Right lung (tissue), 5 donors: ENCODE results near the gene LBR. TPM values are rescaled to one million over a fixed set of nuclear protein-coding genes. Genes with fewer than 3 reads are reported as not detected.

Experiments used
- DNase-seq, 2 donors: peaks; one replicate each; pipeline ENCODE4 v3.0.0-alpha.2; 2013
- polyA plus RNA-seq, 5 donors: library from polyadenylated mRNA; unstranded; fragments of 120-200 nt; gene quantifications; one replicate each; pipeline versions ENCODE4 v1.2.1 to v1.2.3, GENCODE V29; 2013; ENCODE audit warnings: inconsistent platforms in 1 of 5, low replicate concordance in 1 of 5; ENCODE audit not compliant: insufficient read length in 5 of 5, insufficient read depth in 1 of 5

LBR gene
- polyA plus RNA-seq, 5 donors: 69.9 to 128 (median 88.2) TPM

DNA sequence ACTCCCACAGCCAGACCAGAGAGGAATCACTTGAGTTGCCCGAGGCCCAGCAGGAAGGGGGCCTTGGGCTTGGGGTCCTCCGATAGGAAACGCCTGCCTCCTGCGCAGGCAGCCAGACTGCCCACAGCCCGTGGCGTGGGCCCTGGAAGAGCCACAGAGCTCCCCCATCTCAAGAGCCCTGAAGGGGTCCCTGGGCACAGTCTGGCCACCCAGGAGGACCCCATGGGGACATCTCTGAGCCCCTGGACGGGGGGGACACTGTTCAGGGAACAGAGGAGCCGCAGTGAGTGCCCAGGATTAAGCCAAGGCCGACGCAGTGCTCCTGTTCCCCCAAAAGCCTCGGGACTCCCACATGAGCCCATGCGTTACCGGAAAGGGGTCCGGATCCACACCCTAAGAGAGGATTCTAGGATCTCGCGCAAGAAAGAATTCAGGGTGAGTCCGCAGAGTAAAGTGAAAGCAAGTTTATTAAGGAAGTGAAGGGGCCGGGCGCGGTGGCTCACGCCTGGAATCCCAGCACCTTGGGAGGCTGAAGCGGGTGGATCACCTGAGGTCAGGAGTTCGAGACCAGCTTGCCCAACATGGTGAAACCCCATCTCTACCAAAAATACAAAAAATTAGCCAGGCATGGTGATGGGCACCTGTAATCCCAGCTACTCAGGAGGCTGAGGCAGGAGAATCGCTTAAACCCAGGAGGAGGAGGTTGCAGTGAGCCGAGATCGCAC is 38.1 kb upstream of the LBR start:
- no peak for DNase-seq

- DNase-seq: no peak
These were observed 37.3 kb upstream of the LBR start for GRCh38 chr1:225464851-225465792.

GRCh38 chr1:225462714-225463574 is 35.1 kb upstream of the LBR start:
- no peak for DNase-seq

- DNase-seq: no peak
These were observed 34.5 kb upstream of the LBR start for GRCh38 chr1:225462429-225462713.

- no peak for DNase-seq
These were observed 33.9 kb upstream of the LBR start for GRCh38 chr1:225461533-225462428.

GRCh38 chr1:225460737-225461532 is 33.1 kb upstream of the LBR start:
- DNase-seq: no peak

- no peak for DNase-seq
These were observed 32.3 kb upstream of the LBR start for GRCh38 chr1:225460021-225460736.

- DNase-seq: no peak
These were observed 30.4 kb upstream of the LBR start for GRCh38 chr1:225458222-225458631.

DNA sequence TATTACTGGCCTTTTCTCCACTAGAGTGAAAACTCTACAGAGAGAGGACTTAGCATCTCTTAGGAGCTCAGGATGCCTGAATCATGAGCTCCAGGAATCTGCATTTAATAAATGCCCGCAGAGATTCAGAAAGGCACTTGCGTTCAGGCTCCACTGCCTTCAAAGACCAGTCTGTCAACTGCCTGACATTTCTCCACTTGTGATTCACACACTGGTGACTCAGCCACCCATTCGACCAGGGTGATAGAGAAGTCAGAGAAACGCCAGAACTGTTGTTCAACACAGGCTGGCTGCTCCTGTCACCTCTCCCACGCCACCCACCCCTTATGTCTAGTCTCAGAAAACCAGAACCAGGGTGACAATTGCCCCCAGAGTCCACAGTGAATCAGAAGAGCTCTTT is 26.9 kb upstream of the LBR start:
- DNase-seq: no peak

- no peak for DNase-seq
These were observed 26.2 kb upstream of the LBR start for GRCh38 chr1:225453797-225454648.

GRCh38 chr1:225451840-225452515 is 24.1 kb upstream of the LBR start:
- no peak for DNase-seq

GRCh38 chr1:225451340-225451739 is 23.5 kb upstream of the LBR start:
- no peak for DNase-seq

- DNase-seq: no peak
These were observed 22.8 kb upstream of the LBR start for GRCh38 chr1:225450491-225451191.

DNA sequence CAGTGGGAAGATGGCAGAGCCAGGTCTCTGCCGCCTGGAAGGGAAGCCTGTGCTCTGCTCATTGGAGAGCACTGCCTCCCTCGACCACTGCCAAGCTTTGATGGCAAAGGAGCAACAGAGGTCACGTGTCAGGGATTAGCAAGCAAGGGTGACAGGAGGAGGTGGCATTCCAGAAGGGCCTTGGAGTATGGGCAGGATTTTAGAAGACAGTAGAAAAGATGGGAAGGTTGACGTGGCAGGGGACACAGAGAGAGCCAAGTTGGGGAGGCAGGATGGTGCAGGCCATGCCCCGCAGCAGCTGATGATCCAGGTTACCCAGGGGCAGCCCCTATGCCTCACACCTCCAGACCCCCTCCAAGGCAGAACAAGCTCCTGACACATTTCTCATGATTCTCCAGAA is 21.9 kb upstream of the LBR start:
- no peak for DNase-seq

DNA sequence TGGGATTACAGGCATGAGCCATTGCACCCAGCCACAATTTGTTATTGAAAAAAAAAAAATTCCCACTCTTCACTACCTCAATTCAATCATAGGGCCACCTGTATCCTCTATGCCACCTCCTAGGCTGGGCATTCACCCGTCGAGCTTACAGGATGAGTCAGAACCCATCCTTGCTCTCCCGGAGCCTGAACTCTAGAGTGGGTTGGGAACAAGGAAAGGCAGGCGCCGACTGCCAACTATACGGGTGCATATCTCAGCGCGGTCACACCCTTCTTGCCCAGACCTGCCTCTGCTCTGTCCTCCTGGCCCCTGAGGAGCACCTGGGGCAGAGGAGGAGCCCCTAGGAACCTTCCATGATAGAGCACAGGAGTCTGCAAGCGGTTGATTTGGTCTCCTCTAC is 21.4 kb upstream of the LBR start:
- DNase-seq: no peak

DNA sequence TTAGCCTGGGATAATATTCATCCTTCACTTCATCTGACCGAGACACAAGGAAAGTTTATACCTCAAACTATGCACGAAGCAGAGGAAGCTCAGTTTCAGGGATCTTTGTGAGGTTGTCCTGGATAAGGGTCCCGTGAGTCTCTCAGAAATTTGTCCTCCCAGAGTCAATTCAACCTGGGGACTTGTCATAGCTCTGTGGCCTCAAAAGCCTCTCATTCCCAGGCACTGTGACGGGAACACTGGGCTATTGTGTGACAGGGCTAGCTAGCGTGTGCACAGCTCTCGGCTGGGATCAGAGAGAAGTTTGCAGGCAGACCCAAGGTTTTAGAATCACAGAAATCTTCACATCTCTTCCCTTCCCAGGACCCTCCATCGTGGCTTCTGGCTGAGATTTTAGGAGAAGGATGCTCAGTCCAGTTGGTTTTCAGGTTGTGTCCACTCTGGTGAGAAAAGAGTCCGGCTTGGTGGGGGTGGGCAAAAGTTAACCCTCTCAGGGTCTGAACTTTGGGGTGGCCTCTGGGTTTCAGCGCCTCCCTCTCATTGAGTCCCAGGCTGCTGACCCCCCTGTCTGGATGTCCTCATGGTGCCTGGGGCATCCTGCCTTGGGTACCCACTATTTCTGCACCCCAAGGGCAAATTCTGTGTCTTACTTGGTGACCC is 20.4 kb upstream of the LBR start:
- DNase-seq: no peak

GRCh38 chr1:225447650-225448089 is 19.8 kb upstream of the LBR start:
- peak in 1 of 2 donors; percentile 32 for DNase-seq
